HG03045 (cell line): ENCODE data around the gene CDHR4.
"Not testable (repeated sequence)": the region's sequence is repeated elsewhere in the genome, so short reads cannot be mapped to it uniquely, and the experiment has no call there.

Source experiments
- ATAC-seq: cut with Tn5 transposase; IDR thresholded peaks from one replicate; pipeline ENCODE4 v1.9.1; 2021; ENCODE audit warnings: mild to moderate bottlenecking, moderate library complexity; ENCODE audit not compliant: unreplicated experiment

CDHR4 gene

DNA sequence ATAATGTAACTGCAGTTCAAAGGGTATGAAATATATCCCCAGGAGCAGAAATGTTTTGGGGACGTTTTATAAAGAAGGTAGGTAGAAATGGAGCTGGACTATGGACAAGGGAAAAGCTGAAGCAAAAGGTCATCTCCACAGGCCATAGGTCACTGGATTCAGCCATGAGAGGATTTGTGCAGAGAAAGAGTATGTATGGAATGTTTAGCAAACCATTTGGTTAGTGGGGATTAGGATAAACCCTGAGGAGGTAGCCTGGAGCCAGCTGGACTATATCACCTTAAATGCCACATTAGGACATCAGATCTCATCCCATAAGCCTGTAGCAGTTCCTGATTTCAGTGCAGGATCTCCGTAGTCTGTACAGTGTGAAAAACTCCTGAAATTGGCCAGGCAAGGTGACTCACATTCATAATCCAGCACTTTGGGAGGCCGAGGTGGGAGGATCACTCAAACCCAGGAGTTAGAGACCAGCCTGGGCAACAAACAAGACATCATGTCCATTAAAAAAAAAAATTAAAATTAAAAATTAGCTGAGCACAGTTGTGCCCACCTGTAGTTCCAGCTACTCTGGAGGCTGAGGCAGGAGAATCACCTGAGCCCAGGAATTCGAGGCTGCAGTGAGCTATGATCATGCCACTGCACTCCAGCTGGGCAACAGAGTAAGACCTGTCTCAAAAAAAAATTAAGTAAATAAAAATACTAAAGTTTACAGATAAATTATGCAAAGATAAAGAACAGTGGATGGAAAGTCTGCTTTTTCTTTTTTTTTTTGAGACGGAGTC lies 18.1 kb downstream of the CDHR4 start:
- ATAC-seq, result no peak

DNA sequence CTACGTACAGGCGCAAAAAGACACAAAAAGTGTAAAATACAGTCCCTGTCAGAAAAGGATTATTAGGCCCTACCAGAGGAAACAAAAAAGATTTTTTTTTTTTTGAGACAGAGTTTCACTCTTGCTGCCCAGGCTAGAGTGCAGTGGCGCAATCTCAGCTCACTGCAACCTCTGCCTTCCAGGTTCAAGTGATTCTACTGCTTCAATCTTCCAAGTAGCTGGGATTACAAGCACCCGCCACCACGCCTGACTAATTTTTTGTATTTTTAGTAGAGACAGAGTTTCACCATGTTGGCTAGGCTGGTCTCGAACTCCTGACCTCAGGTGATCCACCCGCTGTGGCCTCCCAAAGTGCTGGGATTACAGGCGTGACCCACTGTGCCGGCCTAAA lies 18.7 kb downstream of the CDHR4 start:
- not testable (repeated sequence) for ATAC-seq

DNA sequence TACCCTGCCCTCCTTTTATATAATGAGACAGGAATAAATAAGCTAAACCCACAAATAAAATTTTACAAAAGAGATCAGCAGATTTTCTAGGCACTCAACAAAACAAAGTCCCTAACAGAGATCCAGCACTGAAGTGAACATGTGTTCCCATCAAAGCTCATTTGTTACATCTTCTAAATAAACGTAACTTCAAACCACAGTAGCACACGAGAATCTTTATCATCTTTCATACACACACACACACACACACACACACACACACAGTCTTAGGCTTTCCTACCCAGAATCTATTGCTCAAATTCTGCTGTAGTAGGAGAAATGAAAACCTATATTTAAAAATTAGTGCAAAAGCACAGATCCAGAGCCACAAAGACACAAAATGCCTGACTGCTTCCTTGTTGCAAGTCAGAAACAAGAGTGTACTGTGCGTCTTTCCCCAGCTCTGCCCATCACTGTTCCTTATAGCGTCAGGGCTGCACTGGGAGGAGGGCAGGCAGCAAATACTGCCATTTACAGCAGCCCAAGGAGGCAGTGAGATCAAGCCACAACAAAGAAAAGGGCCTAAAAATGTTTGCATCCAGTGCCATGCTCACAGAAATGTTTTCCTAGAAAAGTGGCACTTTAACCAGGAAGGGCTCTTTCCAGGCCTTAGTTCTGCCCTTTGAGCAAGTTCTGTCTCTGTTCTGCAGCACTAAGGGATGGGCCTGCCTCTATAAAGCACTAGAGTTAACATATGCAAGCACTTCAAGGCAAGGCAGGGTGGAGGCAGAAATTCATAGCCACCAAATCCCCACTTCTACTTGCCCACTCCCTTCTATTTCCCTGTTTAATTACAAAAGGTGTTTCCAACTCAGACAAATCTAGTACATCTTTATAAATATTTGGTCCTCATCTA lies 19.3 kb downstream of the CDHR4 start:
- no peak for ATAC-seq

DNA sequence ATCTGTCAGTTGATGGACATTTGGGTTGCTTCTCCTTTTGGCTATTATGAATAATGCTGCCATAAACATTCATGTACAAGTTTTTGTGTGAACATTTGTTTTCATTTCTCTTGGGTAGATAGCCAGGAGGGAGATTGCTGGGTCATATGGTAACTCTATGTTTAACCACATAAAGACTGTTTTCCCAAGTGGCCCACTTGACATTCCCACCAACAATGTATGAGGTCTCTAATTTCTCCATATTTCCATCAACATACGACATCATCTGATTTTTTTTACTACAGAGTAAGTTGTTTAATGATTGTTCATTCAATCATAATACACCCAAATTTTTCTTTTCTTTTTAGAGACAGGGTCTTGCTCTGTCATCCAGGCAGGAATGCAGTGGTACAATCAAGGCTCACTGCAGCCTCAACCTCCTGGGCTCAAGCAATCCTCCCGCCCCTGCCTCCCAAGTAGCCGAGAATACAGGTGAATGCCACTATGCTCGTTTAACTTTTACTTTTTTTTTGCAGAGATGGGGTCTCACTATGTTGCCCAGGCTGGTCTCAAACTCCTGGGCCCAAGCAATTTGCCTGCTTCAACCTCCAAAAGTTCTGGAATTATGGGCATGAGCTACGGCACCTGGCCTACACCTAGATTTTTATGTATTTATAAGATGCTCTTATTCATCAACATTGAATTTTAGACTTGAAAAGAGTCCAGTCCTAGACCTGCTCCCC lies 20.2 kb downstream of the CDHR4 start:
- no peak for ATAC-seq

DNA sequence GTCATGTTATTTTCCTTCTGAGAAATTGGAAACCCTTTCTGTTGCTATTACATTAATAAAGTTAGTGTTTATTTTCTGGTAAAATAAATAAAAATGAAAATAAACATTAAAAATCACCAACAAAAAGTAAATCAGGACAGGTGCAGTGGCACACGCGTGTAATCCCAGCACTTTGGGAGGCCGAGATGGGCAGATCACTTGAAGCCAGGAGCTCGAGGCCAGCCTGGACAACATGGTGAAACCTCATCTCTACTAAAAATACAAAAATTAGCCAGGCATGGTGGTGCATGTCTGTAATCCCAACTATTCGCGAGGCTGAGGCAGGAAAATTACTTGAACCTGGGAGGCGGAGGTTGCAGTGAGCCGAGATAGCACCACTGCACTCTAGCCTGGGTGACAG lies 23.6 kb downstream of the CDHR4 start:
- not testable (repeated sequence) for ATAC-seq

DNA sequence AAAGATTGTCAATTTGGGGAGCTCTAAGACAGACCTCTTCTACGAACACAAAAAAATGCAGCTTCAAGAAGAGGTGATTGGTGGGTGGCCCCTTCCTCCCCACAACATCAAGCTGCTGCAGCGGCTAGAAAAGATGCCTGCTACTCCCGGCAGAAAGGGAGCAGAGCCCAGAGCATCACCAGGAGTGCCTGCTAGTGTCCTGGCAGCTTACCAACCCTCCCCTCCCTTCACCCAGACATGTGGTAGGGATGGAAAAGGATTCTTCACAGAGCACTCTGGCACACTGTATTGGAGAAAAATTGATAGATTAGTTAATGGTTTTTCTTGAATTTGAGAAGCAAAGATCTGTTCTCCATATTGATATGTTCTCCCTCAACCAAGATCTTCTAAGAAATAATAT lies 24.1 kb downstream of the CDHR4 start:
- ATAC-seq, result no peak

DNA sequence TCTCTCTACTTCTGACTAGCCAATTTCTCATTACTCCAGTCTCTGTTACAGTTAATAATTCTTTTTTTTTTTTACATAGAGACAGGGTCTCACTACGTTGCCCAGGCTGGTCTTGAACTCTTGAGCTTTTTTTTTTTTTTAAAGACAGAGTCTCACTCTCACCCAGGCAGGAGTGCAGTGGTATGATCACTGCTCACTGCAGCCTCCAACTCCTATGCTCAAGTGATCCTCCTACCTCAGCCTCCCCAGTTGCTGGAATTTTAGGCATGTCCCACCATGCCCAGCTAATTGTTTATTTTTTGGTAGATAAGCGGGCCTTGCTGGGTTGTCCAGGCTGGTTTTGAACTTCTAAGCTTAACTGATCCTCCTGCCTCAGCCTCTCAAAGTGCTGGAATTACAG lies 27.0 kb downstream of the CDHR4 start:
- ATAC-seq, result no peak

DNA sequence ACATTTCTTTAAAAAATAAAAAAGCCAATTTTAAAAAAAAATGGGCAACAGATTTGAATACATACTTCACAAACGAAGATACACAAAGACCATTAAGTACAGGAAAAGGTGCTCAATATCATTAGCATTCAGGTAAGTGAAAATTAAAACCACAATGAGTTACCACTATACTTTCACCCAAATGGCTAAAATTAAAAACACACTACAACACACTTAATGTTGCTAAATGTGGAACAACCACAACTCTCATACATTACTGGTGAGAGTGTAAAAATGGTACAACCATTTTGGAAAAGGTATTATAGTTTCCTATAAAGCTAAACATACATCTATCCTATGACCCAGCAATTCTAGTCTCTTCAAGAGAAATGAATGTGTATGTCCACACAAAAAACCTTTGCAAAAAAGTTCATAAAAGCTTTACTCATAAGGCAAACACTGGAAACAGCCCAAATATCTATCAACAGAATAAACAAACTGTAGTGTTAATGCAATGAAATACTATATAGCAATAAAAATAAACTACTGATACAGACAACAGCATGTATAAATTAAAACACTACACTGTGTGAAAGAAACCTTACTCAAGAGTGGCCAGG lies 28.2 kb downstream of the CDHR4 start:
- no peak for ATAC-seq

DNA sequence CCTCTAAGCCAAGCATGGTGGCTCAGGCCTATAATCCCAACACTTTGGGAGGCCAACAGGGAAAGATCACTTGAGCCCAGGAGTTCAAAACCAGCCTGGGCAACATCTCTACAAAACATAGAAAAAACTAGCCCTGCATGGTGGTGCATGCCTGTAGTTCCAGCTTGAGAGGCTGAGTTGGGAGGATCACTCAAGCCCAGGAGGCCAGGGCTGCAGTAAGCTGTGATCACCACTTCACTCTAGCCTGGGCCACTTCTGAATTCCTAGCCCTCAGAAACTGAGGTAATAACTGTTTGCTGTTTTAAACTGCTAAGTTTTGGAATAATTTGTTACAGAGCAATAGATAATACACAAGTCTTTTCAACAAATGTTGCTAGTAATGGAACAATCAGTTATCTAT lies 29.7 kb downstream of the CDHR4 start:
- ATAC-seq, result no peak

DNA sequence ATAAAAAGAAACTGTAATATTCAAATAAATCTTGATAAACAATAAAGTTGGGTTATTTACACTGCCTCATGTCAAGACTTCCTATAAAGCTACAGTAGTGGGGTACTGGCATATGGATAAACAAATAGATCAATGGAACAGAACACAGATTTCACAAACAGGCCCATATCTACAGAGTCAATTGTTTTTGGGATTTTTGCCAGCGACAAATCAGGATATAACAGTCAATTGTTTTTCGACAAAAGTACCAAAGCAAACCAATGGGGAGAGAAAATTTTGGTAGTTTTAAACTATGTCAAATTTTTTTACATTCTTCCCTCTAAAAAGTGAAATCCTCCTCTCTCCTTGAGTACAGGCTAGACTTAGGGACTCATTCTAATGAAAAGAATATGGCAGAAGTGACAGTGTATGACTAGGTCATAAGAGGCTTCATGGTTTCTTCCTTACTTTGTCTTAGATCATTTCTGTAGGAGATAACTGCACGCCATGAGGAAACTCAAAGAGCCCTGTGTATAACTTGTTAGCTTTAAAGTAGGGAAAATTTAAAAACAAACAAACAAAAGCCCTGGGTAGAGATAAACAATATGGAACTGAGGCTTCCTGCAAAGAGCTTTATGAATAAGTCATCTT lies 30.3 kb downstream of the CDHR4 start:
- ATAC-seq, result no peak

DNA sequence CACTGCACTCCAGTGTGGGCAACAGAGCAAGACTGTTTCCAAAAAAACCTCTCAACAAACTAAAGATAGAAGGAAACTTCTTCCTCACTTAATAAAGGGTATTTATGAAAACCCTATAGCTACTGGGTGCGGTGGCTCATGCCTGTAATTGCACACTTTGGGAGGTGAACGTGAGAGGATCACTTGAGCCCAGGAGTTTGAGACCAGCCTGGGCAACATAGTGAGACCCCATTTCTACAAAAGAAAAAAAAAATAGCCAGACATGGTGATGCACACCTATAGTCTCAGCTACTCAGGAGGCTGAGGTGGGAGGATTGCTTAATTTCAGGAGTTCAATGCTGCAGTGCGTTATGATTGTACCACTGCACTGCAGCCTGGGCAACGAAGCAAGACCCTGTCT lies 35.7 kb downstream of the CDHR4 start:
- ATAC-seq, result no peak

DNA sequence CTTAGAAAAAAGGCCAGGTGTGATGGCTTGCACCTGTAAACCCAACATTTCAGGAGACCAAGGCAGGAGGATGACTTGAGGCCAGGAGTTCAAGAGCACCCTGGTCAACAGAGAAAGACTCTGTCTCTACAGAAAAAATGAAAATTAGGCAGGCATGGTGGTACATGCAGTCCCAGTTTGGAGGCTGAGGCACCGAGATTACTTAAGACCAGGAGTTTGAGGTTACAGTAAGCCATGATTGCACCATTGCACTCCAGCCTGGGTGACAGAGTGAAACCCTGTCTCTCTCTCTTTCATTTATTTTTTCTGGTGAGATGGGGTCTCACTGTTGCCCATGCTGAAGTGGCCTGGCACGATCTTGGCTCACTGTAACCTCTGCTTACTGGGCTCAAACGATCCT lies 38.0 kb downstream of the CDHR4 start:
- ATAC-seq, result no peak

DNA sequence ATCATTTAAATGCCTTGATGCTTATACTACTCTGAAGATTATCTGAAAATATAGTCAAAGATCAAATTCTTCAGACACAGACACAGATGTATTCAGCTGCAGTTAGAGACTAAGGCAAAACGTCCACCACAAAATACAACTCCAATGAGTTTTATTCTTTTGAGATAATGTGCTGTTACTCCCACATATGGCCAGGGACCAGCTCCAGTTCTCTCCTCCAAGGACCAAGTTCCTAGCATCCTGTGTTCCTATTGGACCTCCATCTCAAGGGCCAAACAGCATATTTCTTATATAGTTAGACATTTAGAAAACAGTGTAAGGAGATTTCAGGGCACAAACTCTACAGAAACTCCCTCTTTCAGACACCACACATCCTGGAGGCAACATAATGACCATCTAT lies 40.4 kb downstream of the CDHR4 start:
- ATAC-seq, result no peak

DNA sequence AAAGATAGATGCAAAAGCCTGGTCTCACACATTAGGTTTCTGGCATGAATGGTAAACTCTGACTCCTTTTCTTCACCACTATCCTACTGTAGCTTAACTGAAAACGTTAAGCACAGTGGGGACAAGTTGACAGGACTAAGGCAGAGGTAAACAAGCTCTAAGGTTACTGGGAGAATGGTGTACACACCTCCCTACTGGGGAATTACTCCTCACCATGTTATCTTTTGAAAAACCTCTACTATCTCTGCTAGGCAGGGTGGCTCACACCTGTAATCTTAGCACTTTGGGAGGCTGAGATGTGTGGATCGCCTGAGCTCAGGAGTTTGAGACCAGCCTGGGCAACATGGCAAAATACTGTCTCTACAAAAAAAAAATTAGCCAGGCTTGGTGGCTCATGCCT lies 42.5 kb downstream of the CDHR4 start:
- ATAC-seq, result no peak

DNA sequence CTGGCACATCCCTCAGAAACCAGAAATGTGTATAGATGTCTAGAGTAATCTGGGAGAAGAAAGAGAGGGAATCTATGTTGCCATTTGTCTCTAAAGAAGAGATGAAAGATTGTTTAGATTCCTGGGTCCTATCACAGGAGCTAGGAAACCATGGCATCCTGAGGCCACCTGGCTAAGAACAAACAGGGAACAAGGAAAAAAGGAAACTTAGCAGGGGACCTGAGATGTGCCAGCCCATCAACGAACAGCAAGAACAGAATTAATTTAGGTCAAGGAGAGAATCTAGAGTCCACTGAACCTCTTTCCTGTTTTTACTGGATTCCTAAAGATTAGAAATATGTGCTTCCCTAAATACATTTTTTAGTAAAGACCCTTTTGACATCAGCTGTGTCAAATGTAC lies 43.6 kb downstream of the CDHR4 start:
- ATAC-seq, result no peak

DNA sequence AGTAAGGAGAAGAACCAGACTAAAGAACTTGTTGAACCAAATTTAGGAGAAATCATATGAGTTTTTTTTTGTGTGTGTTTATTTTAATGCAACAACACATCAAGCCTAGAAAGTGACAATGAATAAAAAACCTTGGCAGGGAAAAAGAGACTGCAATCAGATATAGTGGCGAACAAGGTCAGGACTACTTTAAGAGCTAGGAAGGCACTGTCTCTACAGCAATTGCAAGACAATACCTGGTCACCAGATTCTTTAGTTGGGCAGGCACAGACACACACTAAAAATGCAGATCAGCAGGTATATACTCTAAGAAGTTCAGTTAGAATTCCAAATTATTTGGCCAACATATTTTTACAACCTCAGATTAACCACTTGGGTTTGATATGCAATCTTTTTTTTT lies 45.1 kb downstream of the CDHR4 start:
- ATAC-seq, result no peak

DNA sequence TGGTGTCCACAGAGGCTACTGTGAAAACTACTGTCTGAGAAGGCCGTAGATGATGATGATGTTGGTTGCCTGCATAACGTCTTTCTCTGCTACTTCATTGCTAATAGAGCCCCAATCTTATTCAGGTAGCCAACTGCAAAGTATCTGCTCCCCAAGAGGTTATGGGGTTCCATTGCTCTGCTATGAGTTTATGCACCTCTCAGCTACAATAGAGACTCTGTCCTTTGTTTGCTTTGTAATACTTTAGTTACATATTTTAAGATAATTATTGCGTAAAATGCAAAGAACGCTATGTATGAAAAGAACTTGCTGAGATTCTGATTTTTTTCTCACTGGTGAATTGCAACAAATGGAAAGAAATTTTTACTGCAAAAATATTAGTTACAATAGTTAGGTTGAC lies 48.2 kb downstream of the CDHR4 start:
- no peak for ATAC-seq

DNA sequence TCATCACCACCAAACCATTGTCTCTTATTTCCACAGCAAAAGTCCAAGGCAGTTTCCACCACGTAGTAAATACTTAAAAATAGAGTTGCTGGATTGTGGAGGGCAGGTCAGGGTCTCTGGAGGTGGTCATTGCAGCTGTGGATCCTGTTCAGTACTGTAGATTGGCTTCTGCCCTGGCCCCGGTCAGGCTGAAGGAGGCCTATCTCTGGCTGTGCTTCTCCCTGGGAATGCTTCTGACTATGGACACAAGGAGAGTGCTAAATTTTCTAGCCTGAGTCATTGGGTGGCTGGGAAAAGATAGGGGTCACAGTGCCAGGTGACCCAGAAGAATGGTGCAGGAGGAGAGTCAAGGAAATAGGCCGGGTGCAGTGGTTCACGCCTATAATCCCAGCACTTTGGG lies 49.6 kb downstream of the CDHR4 start:
- ATAC-seq, result no peak

DNA sequence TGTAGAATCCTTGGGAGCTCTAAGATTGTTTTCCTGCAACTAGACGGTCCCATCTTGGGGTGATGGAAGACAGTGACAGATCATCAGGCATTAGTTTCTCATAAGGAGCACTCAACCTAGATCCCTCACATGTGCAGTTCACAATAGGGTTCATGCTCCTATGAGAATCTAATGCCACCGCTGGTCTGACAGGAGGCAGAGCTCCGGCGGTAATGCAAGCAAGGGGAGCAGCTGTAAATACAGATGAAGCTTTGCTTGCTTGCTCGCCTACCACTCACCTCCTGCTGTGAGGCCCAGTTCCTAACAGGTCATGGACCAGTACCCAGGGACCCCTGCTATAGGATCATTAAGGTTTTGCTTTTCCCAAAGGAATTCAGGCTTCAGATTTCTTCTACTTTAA lies 50.8 kb downstream of the CDHR4 start:
- ATAC-seq, result not testable (repeated sequence)

DNA sequence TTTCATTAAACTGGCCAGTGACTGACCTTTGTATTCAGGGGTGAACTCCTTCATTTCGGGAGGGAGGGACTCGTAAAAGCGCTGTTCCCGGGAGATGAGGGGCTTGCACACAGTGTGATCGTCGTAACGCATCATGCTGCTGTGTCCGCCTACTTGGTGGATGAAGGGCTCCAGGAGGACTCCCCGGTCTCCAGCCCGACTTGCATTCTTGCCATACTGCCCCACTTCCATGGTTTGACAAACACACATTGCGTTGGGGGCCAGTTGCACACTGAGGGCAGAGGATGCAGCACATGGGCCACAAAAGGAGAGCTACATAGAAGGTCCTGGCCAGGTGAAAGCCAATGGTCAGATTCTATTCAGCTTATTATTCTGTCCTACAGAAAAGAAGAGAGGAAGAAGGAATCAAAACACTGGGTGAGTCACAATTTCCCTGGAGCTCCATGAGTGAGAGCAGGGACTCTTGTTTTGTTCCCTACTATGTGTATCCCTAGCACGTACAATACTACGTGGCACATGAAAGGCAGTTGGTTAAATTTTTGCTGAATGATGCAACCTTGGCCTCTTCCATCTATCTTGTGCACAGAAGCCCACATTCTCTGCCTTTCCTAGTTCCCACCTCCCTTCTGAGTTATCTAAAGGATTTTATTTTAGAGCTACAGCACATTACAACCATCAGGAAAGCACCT lies 51.7 kb downstream of the CDHR4 start:
- no peak for ATAC-seq
